H1 (cell line): ENCODE data around the gene SCFD1.

Experiments
- BACH1 ChIP-seq: IDR thresholded peaks from 2 replicates; pipeline ENCODE4 v1.6.1; 2012; ENCODE audit warnings: low read length, improper control_type of control experiment
- CEBPB ChIP-seq: IDR thresholded peaks from 2 replicates; pipeline ENCODE4 v1.6.1; 2012; ENCODE audit warnings: low read depth, low read length
- CREB1 ChIP-seq: IDR thresholded peaks from 2 replicates; pipeline ENCODE4 v1.6.1; 2012; ENCODE audit warnings: inconsistent platforms
- EGR1 ChIP-seq: IDR thresholded peaks from 2 replicates; pipeline ENCODE4 v1.6.1; 2011; ENCODE audit warnings: low read depth, low read length, borderline replicate concordance
- POLR2AphosphoS5 ChIP-seq: IDR thresholded peaks from 2 replicates; pipeline ENCODE4 v1.6.1; 2011; ENCODE audit warnings: low read depth, low read length
- RAD21 ChIP-seq, 2 experiments: IDR thresholded peaks in 1 of 2; conservative IDR thresholded peaks in 1 of 2; 2 replicates each; pipeline ENCODE4 v1.6.1; 2011; ENCODE audit warnings: low read depth in 2 of 2, low read length in 2 of 2, improper control_type of control experiment in 1 of 2, inconsistent platforms in 1 of 2, mild to moderate bottlenecking in 1 of 2, moderate library complexity in 1 of 2
- RBBP5 ChIP-seq: IDR thresholded peaks from 2 replicates; pipeline ENCODE4 v1.7.1; 2012; ENCODE audit warnings: low read depth, mild to moderate bottlenecking, inconsistent platforms, low read length, moderate library complexity, borderline replicate concordance
- SIN3A ChIP-seq, 2 experiments: IDR thresholded peaks in 1 of 2; conservative IDR thresholded peaks in 1 of 2; 2 replicates each; pipeline ENCODE4 v1.6.1; 2011 to 2012; ENCODE audit warnings: low read length in 2 of 2, improper control_type of control experiment in 1 of 2, low read depth in 1 of 2, mild to moderate bottlenecking in 1 of 2
- TAF1 ChIP-seq: IDR thresholded peaks from 2 replicates; pipeline ENCODE4 v1.6.1; 2011; ENCODE audit warnings: mild to moderate bottlenecking, low read depth, low read length
- TF ChIP-seq, protein P1 (sequence below), 3 experiments: IDR thresholded peaks; 1 replicate in 2 of 3; 2 replicates in 1 of 3; pipeline versions ENCODE4 v1.5.1 to v1.6.1; 2011; ENCODE audit warnings: low read length in 3 of 3, mild to moderate bottlenecking in 3 of 3, inconsistent platforms in 2 of 3, low read depth in 1 of 3, moderate library complexity in 1 of 3; ENCODE audit not compliant: insufficient read depth in 1 of 3; ENCODE audit errors: control extremely low read depth in 1 of 3
- TF ChIP-seq, protein P2 (sequence below): IDR thresholded peaks from 2 replicates; pipeline ENCODE4 v1.6.1; 2011; ENCODE audit warnings: low read length, improper control_type of control experiment
- TF ChIP-seq, protein P3 (sequence below): IDR thresholded peaks from 2 replicates; pipeline ENCODE4 v1.6.1; 2012; ENCODE audit warnings: low read length, inconsistent platforms

DNA sequence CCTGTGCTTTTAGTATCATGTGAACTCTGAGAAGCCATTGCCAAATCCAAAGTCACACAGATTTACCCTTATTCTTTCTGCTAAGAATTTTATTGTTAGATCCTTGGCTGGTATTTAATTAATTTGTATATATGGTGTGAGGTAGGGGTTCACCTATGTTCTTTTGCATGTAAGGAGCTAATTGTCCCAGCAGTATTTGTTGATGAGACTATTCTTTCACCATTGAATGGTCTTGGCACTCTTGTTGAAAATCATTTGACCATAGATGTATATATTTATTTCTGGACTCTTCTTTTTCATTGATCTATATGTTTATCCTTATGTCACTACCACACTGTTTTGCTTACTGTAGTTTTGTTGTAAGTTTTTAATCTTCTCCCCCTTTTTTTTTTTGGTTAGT is 36.9 kb upstream of the SCFD1 start:
- TF ChIP-seq, protein P1, sequence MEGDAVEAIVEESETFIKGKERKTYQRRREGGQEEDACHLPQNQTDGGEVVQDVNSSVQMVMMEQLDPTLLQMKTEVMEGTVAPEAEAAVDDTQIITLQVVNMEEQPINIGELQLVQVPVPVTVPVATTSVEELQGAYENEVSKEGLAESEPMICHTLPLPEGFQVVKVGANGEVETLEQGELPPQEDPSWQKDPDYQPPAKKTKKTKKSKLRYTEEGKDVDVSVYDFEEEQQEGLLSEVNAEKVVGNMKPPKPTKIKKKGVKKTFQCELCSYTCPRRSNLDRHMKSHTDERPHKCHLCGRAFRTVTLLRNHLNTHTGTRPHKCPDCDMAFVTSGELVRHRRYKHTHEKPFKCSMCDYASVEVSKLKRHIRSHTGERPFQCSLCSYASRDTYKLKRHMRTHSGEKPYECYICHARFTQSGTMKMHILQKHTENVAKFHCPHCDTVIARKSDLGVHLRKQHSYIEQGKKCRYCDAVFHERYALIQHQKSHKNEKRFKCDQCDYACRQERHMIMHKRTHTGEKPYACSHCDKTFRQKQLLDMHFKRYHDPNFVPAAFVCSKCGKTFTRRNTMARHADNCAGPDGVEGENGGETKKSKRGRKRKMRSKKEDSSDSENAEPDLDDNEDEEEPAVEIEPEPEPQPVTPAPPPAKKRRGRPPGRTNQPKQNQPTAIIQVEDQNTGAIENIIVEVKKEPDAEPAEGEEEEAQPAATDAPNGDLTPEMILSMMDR (IDR thresholded peaks at IDR 0.05; ENCODE audit: control extremely low read depth in 1 of 3, insufficient read depth in 1 of 3, low read depth in 1 of 3, low read length in 3 of 3), result no peak
- TF ChIP-seq POLR2AphosphoS5, result no peak
- TF ChIP-seq, protein P2, sequence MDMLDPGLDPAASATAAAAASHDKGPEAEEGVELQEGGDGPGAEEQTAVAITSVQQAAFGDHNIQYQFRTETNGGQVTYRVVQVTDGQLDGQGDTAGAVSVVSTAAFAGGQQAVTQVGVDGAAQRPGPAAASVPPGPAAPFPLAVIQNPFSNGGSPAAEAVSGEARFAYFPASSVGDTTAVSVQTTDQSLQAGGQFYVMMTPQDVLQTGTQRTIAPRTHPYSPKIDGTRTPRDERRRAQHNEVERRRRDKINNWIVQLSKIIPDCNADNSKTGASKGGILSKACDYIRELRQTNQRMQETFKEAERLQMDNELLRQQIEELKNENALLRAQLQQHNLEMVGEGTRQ, result no peak
- TF ChIP-seq RBBP5, result no peak
- TF ChIP-seq RAD21 (IDR thresholded peaks at IDR 0.05 in 1 of 2, conservative IDR thresholded peaks at IDR 0.05 in 1 of 2; ENCODE audit: low read depth in 2 of 2, low read length in 2 of 2), result no peak
- no peak for TF ChIP-seq SIN3A (conservative IDR thresholded peaks at IDR 0.05 in 1 of 2, IDR thresholded peaks at IDR 0.05 in 1 of 2; ENCODE audit: low read depth in 1 of 2, low read length in 2 of 2)
- TF ChIP-seq, protein P3, sequence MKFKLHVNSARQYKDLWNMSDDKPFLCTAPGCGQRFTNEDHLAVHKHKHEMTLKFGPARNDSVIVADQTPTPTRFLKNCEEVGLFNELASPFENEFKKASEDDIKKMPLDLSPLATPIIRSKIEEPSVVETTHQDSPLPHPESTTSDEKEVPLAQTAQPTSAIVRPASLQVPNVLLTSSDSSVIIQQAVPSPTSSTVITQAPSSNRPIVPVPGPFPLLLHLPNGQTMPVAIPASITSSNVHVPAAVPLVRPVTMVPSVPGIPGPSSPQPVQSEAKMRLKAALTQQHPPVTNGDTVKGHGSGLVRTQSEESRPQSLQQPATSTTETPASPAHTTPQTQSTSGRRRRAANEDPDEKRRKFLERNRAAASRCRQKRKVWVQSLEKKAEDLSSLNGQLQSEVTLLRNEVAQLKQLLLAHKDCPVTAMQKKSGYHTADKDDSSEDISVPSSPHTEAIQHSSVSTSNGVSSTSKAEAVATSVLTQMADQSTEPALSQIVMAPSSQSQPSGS, result no peak
- no peak for TF ChIP-seq TAF1
- no peak for TF ChIP-seq EGR1
- no peak for TF ChIP-seq CEBPB
- TF ChIP-seq BACH1, result no peak
- TF ChIP-seq CREB1, result no peak
